GM21528 (cell line): ENCODE results near the gene SLC39A11.
"Not testable (repeated sequence)": the region's sequence is repeated elsewhere in the genome, so short reads cannot be mapped to it uniquely, and the experiment has no call there.

ENCODE experiments used
- ATAC-seq: cut with Tn5 transposase; IDR thresholded peaks from one replicate; pipeline ENCODE4 v1.9.1; 2021; ENCODE audit warnings: mild to moderate bottlenecking, moderate library complexity; ENCODE audit not compliant: unreplicated experiment, low FRiP score

SLC39A11 gene

DNA sequence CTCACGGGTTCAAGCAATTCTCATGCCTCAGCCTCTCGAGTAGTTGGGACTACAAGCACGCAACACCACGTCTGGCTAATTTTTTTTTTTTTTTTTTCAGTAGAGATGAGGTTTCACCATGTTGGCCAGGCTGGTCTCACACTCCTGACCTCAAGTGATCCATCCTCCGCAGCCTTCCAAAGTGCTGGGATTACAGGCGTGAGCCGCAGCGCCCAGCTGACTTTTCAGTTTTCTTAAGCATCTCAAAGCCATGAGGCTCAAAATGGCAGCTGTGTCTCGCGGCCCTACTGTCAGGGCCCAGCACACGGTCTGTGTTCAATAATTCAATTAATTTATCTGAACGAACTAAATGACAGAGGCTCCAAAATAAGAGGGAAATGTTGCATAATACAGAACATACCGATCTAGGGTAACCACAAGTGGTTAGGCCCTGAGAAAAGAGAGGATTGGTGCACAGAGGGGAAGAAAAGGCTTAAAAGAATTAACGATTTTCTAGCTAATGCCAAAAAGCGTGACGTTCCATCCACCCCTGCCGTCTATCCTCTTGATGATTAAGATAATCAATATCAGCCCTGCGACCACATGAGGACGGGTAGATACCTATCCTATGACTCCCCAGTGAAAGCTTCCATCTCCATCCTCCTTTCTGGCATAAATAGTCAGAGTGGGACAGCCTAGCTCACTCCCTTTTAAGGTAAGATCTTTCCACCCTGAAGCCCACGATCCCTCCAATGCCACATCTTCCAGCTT is 136.9 kb downstream of the SLC39A11 start:
- no peak for ATAC-seq

DNA sequence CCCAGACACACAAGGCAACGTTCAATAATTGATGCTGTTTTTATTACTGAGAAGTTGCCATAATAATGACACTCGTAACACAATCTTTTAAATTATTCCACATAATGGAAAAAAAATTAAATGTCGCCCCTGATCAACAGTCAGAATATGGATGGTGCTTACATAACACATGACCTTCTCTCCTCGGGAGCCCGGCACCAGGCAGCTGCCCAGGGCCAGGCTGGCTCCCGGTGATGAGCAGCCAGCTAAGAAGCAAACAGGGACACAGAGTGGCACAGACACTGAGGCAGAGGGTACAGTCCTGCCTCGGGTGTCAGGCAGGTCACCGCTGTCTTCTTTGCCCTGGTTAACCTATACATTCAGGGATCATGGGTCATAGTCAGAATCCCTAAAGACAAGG is 137.9 kb downstream of the SLC39A11 start:
- ATAC-seq = no peak

DNA sequence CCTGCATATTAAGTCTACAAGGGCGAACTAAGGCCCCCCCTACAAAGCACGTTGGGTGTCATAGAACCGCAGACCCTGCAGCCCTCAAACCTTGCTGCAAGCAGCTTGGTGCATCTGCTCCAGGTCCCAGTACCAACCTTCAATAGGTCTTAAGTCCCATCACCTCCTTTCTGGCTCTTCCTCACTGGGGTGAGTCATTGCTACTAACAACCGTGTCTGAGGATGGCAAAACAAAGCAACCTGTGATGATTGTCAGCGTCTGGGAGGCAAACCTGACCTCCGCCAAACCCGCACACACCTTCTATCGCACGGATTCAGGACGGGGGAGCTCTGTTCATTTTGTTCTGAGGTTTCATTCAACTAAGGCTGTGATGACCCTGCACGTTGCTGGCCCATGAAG is 138.9 kb downstream of the SLC39A11 start:
- no peak for ATAC-seq

DNA sequence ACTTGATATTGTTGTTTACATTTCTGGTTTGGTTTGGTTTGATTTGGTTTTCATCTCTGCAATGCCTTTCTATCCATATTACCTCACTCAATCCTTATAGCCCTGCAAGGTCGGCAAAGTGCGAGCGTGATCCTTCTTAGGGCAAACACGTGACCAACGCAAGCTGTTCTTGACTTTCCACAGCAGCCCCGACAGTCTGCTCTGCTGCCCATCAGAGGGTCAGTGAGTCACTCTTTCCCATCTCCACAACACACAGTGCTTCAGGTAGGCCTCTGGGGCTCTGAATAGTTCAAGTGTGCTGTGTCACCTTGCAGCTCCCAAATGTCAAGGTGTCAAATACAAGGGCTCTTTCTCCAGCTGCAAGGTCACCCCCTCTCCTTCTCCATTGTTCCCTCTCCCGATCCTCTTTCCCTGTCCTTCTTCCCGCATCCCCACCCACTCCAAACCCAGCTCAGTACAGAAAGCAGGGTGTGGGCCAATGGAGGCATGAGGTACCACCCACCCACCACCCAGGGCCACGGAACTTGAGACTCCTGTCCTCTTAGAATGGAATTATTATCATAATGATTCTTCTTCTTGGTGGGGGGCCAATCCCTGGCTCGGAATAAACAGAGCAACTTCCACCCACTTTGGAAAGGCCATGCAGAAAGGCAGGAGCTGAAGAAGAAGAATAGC is 139.7 kb downstream of the SLC39A11 start:
- ATAC-seq = no peak

DNA sequence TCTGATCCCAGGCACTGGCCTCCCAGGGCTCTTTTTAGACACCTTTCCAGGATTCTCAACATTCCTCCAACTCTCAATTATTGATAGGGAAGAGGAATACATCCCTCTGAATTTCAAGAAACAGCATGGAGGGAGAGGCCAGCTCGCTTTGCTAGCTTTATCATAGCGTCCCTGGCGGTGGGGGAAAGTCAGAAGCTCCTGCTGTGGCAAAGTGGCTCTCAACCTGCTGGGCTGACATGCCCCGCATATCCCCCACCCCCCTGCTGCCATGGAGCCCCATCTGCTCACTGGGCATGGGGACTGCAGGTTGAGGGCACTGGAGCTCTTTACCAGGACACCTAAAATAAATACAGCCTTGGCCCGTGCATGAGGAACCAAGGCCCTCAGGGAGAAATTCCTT is 140.3 kb downstream of the SLC39A11 start:
- no peak for ATAC-seq

DNA sequence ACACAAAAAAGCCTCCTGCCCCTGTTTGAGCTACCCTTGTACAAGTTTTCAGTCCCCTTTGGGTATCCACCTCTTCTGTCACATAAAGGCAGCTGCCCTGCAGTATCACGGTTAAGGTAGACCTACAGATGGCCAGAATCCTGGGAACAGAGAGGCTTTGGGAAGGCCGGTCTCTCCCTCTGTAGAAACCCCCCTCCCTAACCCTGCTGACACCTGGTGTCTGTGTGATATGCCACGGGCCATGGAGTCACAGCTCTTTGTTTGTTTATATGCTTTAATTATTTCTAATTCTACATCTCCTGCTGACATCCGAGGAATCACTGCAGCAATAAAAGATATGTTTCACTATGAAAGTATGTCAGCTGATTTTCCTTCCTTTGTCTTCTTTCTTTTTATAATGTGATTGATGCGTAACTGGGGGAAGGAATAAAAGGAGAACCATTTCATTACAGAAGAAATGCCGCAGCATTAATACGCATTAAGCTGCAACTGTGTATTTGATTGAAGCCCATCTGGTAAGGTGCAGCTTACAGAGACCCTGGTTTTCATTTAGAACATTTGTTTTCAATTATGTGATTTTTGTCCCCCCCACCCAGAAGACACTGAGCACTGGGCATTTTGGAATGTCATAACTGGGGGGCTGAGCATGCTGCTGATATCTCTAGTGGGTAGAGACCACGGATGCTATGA is 142.1 kb downstream of the SLC39A11 start:
- no peak for ATAC-seq

DNA sequence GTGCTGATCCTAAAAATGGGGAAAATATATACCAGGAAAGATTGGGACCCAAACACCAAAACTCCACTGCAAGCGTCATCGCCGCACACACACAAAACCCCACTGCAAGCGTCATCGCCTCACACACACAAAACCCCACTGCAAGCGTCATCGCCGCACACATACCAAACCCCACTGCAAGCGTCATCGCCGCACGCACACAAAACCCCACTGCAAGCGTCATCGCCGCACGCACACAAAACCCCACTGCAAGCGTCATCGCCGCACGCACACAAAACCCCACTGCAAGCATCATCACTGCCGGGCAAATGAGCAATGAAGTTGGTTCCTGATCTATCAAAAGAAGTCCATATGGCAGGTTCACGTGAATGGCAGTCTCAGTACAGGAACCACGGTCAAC is 144.4 kb downstream of the SLC39A11 start:
- ATAC-seq = no peak

DNA sequence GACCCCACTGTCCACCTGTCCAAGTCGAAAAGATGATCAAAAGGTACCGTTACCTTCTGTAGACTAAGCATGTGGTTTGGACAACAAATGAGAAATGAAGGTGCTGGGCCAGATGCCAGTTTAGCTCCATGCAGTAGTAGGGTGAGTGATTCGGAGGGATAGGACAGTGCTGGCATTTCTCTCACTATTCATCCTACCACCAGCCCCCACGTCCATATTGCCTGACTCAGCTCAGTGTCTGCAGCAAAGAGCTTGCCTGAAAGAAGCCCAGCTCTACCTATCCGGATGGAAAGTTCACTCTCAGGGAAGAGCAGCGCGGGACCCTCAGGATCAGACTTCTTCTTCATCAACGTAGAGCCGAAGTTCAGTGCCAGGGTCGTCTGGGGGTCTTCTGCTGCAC is 145.0 kb downstream of the SLC39A11 start:
- no peak for ATAC-seq

DNA sequence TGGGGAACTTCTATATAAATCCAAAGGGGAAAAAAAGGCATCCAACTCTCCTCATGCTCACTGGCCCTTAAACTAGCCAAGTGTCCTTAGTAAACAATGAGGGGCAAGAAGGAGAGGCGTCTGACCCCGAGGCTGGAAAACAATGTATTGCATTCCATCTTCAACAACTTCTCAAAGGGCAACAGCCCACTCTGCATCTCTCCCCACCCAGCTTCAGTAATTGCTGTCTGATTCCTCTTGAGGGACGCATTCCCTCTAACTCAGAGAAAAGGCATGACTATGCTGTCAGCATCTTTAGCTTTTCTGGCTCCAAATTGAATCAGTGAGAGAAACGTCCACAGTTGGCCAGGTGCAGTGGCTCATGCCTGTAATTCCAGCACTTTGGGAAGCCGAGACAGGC is 145.8 kb downstream of the SLC39A11 start:
- no peak for ATAC-seq

DNA sequence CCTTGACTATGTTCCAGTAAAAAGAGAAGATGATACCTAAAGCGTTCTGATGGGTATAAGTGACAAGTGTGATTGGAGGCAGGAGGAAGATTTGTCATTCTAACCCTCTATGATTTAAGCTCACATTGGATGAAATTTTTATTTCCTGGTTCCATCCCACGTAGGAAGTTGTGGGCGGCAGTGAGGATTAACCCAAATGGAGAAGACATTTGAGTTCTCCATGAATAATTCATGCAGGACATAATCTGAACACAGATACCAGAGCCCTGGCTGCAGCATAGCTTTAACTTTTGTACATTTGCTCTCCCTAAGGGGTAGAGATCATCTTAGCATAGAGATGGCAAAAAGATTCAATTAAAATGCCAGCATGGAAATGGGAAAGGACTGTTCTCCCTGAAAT is 146.3 kb downstream of the SLC39A11 start:
- ATAC-seq = no peak

DNA sequence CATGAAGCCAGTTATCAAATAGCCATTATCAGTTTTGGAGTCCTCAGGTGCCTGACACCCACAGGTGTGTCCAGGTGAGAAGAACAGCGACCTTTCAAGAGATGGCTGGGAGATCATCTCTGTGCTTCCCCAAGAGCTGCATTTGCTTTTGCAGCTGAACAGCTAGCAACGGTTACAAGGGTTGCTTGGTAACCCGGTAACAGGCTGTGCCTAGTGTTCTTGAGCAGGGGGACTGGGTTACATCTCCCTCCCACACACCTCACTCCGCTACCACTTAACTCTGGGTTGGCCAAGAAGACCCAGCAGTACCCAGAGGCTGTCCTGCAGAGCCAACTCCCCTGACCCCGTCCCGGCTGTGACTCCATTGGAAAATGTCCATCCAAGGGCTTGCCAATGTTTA is 147.0 kb downstream of the SLC39A11 start:
- ATAC-seq = no peak

DNA sequence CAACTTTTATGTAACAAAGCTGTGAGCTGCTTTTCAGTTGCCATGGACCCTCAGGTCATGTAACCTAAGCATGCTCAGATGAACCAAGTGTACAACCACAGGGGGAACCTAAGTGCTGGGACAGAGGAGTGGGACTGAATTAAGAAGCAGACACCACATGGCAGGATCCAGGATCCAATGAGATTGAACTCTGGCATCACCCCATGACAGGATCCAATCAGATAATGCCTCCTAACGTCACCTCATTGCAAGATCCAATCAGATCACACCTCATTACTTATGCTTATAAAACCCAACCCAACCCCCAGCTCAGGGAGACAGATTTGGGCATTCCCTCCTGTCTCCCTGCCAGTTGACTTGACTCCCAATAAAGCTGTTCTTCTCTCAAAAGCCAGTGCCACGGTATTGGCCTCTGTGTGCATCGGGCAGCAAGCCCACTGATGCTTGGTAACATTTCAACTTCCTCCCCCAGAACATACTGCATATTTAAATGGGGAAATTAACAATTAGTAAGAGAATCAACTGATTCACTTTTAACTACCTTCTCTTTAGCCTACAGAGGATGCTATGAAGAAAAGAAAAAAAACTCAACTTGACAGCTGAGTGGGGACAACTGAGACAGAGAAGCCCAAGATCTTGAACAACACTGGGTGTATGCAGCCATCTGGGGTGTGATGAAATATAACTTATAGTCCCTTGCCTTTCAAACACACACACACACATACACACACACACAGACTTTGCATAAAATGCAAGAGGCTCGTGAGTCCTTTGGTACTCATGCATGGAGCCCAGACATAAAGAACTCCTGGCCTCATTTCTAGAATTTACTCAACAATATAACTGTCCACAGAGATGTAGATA is 148.4 kb downstream of the SLC39A11 start:
- ATAC-seq = no peak

DNA sequence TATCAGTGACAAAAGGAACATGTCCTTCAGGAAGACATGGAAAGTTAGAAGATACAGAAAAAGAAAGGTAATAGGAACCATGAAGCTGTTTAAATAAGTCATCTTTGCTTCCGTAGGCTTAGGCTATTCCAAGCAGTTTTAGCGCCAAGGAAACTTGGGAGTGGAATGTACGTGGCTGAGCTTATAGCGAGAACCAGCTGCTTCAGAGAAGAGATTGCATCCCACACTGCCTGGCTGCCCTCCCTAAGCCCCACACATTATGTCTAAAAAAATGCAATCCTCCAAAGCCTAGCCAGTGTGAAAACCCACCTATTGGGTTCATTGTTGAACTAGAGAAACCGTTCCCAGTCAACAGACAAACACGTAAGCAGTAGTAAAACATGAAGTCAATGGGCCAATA is 149.9 kb downstream of the SLC39A11 start:
- no peak for ATAC-seq

DNA sequence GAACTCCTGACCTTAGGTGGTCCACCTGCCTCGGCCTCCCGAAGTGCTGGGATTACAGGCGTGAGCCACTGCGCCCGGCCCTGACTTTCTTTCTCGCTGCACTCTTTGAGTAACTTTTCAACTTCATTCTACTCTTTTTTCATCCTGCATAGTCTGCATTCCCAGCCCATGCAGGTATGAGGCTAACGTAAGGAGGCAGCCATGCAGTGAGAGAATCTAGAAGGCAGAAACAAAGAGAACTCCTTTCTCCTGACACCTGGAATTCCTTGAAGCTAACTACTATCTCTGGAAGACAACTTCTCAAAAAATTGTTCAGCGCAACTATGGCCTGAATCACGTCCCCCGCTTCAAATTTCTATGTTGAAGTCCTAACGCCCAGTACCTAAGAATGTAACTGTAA is 152.0 kb downstream of the SLC39A11 start:
- no peak for ATAC-seq

DNA sequence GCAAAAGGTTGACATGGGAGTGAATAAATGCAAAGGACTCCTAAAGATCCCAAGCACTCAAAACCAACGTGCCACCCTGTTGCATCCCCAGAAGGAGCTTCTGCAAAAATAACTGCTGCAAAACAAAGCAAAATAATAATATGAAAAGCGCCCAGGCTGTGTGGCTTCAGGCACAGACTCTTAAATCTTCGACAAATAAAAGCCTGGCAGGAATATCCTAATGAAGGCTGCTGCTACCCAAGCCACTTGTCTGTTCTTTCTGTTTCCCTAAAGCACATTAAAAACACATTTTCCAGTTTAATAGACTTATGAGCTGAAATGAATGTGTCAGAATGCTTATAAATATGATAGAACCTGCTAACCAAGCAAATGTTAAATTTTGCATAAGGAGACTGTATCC is 154.0 kb downstream of the SLC39A11 start:
- ATAC-seq = no peak

DNA sequence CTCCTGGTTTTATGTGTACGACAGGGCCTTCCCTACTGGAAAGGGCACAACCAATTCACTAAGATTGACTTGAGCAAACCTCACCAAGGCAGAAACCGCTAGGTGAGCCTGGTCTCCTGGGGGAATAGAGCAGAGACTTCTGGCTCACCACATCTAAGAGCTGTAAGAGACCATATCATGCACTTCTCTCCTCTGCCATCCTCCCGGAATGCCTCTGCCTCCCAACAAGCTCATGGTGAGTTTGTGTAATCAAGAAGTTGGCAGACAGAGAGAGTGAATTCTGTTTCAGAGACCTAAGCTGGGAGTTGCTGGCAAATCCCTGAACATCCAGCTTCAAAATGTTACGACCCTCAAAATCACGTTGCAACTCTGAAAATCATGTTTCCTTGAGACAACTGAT is 154.8 kb downstream of the SLC39A11 start:
- no peak for ATAC-seq

DNA sequence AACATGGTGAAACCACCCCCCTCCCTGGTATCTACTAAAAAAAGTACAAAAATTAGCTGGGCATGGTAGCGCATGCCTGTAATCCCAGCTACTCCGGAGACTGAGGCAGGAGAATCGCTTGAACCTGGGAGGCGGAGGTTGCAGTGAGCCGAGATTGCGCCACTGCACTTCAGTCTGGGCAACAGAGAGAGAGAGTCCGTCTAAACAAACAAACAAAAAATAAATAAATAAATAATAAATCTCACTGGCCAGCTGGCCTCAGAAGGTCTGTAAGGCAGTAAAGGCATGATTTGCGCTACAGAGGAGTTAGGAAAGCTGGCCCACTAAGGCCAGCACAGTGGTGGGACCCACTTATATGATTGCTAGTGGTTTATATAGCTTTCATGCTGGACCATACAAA is 155.2 kb downstream of the SLC39A11 start:
- ATAC-seq = not testable (repeated sequence)

DNA sequence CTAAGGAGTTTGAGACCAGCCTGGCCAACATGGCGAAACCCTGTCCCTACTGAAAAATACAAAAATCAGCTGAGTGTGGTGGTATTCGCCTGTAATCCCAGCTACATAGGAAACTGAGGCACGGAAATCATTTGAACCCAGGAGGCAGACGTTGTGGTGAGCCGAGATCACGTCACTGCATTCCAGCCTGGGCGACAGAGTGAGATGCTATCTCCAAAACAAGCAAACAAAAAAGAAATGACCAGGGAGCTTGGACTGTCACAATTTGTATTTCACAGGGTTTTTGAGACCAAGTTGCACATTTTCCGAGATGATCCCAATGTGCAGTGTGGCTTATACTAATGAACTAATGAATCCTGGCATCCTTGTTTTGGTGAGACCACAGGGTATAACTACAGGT is 156.5 kb downstream of the SLC39A11 start:
- no peak for ATAC-seq

DNA sequence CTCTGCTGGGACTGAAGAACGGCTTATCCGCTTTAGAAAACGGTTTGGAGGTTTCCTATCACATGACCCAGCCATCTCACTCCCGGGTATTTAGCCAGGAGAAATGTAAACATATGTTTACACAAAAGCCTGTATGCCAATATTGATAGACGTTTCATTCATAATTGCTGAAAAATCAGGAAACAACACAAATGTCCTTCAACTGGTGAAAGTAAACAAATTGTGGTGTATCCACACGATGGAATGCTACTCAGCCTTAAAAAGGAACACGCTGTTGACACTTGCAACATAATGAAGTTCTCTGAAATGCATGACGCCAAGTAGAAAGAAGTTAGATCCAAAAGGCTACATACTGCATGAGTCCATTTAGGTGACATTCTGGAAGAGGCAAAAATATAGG is 157.6 kb downstream of the SLC39A11 start:
- ATAC-seq = no peak

DNA sequence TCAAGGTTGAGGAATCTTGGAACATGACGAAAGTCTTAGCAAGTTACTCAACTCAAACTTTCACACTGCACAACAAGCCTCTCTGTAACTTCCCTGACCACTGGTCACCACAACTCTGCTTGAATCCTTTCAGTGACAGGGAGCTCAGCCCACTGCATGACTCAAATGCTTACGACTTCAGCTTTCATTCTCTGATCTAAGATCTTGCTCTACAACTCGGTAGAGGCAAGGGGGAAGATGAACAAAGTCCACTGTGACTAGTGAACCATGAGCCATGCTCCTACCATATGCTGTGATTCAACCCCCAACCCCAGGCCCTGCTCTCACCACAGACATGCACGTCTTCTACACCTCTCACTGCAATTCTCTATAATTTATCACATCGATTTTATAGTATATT is 160.9 kb downstream of the SLC39A11 start:
- ATAC-seq = no peak

DNA sequence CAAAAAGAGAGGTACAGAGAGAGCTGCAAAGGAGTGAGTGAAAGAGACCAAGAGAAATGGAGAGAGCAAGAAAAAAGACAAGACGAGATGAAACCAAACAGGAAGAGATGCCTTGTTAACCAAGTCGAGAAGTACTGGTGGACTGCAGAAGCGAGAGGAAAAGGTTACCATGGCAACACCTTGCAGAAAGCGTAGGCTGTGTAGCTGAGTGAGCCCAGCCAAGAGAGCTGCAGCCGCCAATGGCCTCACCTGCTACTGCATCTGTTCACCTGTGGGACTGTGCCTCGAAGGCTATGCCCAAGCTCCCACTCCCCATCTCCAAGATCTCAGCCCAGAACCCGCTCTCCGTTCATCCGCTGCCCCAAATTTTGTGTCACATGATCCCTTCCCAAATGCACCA is 161.3 kb downstream of the SLC39A11 start:
- ATAC-seq = no peak
